ENCODE data around the gene TNNT1.

The TNNT1 gene

GRCh38 chr19:55106591-55106990, 42.4 kb downstream of the TNNT1 start:
- H3K4me3 ChIP-seq (replicated peaks; ENCODE audit: low read depth, low read length): no peak overlapping the region
- no peak for TF ChIP-seq CTCF (IDR thresholded peaks at IDR 0.05; ENCODE audit: low read length, missing control alignments)
- no peak for DNase-seq (ENCODE audit: low read depth)

GRCh38 chr19:55105237-55105636, 43.8 kb downstream of the TNNT1 start:
- no peak overlapping the region for H3K4me3 ChIP-seq (replicated peaks; ENCODE audit: low read depth, low read length)
- no peak for DNase-seq (ENCODE audit: low read depth)
- no peak for TF ChIP-seq CTCF (IDR thresholded peaks at IDR 0.05; ENCODE audit: low read length, missing control alignments)

GRCh38 chr19:55103190-55103589, 45.8 kb downstream of the TNNT1 start:
- no peak for TF ChIP-seq CTCF (IDR thresholded peaks at IDR 0.05; ENCODE audit: low read length, missing control alignments)
- H3K4me3 ChIP-seq (replicated peaks; ENCODE audit: low read depth, low read length): no peak overlapping the region
- no peak for DNase-seq (ENCODE audit: low read depth)

GRCh38 chr19:55101261-55101660, 47.7 kb downstream of the TNNT1 start:
- no peak for DNase-seq (ENCODE audit: low read depth)
- no peak overlapping the region for H3K4me3 ChIP-seq (replicated peaks; ENCODE audit: low read depth, low read length)
- TF ChIP-seq CTCF (IDR thresholded peaks at IDR 0.05; ENCODE audit: low read length, missing control alignments): no peak

- no peak overlapping the region for H3K4me3 ChIP-seq (replicated peaks; ENCODE audit: low read depth, low read length)
- no peak for TF ChIP-seq CTCF (IDR thresholded peaks at IDR 0.05; ENCODE audit: low read length, missing control alignments)
- no peak for DNase-seq (ENCODE audit: low read depth)
Measured at GRCh38 chr19:55099557-55100506, 49.2 kb downstream of the TNNT1 start.

- no peak overlapping the region for H3K4me3 ChIP-seq (replicated peaks; ENCODE audit: low read depth, low read length)
- no peak for DNase-seq (ENCODE audit: low read depth)
- TF ChIP-seq CTCF (IDR thresholded peaks at IDR 0.05; ENCODE audit: low read length, missing control alignments): no peak
Measured at GRCh38 chr19:55098716-55099556, 50.1 kb downstream of the TNNT1 start.
